Medulla oblongata (tissue), 1 donor: ENCODE measurements around the gene TMEM183A.

Source experiments
- DNase-seq: peaks from one replicate; pipeline ENCODE4 v3.0.0-alpha.2; 2015; ENCODE audit errors: extremely low spot score

Gene TMEM183A

DNA sequence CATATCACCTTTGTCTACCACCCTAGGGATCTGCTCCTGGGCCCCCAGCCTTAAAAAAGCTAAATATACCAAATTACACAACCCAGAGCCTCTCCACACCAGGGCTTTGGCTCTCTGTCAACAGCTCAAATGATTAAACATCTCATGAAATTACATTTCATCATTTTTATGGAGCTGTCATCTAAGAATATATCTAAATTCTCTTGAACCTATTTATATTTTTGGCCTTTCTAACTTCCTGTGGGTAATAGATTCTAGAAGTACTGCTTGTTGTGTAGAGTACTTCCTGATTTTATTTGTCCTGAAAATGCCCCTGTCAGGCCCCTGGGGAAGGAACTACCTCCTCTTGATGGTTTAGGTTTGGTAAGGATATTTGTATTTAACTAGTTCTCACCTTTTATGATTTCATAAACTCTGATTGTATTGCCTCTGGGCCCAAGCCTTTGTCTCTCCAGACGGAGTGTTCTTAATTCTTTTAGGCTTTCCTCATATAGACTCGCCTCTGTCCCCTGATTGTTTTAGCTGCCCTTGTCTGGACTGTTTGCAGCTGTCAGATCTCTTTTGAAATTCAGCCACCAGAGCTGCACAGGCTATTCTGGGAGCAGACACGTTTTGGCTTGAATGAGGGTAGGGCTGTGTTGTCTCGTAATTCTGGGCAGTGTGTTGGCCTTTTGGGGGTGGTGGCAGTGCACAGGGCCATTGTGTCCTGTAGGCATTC is 62.0 kb downstream of the TMEM183A start:
- peak; percentile 71 for DNase-seq

DNA sequence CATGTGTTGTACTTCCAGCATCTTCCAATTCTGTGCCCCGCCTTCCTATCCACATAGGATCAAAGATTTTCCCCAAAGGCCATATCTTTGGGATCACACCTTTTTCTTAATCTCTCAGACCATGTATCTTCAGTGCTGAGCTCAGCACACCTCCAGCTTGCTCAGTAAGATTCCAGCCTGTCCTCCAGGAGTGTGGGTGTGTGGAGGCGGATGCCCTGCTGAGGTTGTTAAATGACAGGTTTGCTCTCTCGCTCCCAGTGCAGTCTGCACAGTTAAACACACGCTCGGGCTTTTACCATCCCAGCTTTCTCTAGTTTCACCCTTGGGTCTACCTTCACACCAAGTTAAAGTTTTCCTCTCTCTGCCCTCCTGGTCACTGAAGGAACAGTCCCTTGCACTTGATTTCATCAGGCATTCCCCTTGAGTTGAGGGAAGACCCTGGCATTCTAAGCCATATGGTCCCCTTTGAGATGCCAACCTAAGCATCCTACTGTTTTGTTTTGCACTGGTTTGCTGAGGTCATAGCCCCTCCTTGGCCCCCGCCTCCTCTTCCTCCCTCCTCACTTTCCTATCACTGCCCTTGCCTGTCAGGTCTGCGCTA is 64.9 kb downstream of the TMEM183A start:
- no peak for DNase-seq

DNA sequence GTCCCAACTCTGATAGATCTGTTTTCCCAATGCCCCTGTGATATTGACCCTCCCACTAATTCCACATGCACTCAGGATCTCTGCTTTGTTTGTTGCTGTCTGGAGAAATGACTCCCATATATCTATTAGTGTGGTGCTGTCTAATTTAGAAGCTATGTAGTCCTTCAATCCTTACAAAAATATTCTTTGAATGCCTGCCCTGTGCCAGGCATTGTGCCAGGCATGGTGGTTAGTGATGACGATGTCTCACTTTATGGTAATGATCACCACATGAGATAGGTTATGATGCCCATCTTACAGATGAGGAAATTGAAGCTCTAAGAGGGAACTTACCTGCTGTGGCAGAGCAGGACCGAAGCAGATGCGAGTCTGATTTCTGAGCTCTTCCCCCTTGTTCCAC is 65.7 kb downstream of the TMEM183A start:
- DNase-seq, result no peak

DNA sequence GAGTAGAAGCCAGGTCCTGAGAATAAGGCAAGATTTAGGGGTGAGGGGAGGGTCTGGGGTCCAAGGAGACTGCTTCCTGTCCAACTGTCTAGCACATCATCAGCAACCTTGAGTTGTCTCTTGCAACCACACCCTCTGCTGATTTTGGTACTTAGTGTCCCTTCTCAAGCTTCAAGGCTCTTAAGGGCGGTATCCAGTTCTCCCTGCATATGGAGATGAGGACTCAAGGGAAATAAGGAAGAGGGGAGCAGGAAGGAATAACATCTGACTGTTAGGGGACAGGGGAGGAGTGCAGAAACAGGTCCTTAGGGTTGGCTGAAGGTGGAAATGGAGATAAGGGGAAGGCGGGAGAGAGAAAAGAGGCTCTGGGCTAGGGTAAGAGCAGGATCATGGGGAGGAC is 66.3 kb downstream of the TMEM183A start:
- no peak for DNase-seq
